ENCODE measurements around the gene MARK3.

The MARK3 gene

DNA sequence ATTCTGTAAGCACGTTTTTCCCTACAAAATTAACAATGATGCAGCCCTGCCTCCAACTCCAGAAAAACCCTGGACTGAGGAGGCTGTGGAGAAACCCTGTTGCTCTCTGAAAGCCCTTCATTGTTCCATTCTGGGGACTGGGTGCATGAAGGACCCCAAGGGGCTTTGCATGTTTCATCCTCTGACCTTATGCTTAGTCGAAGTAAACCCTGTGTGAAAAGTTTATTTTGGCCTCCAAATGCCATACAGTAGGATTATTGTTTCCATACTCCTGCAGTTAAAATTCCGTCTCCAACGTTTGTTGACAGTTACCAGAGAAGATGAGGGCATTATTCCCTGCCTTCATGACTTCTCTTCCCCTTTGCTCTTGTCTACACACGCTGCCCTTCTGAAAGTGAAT lies 91.4 kb downstream of the MARK3 start:
- Histone ChIP-seq H3K4me3 (ENCODE audit: low read depth in 1 of 2, low read length in 2 of 2) (no peak overlapping the region), H3K4me1 (ENCODE audit: insufficient read depth, low read length) (no peaks in the 10 kb centered on the region), H3K27me3 (ENCODE audit: insufficient read depth, low read length, poor library complexity) (no peaks in the 10 kb centered on the region), H3K79me2 (ENCODE audit: insufficient read depth, low read length) (no peaks in the 10 kb centered on the region), H3K9ac (ENCODE audit: low read depth, low read length) (no peak overlapping the region), H4K20me1 (ENCODE audit: insufficient read depth, low read length) (peaks cover 3% of the 10 kb centered on the region; the same call in 1 of the 2 replicates), H2AFZ (ENCODE audit: low read depth, low read length) (no peak overlapping the region), H3K36me3 (ENCODE audit: insufficient read depth, low read length) (peaks cover 64% of the 10 kb centered on the region), H3K9me3 (ENCODE audit: insufficient read depth, low read length, severe bottlenecking) (no peaks in the 10 kb centered on the region), H3K27ac (ENCODE audit: low read length) (no peak overlapping the region), H3K4me2 (ENCODE audit: insufficient read depth, low read length) (no peak overlapping the region)
- DNase-seq, result no peak
- TF ChIP-seq, protein P1, sequence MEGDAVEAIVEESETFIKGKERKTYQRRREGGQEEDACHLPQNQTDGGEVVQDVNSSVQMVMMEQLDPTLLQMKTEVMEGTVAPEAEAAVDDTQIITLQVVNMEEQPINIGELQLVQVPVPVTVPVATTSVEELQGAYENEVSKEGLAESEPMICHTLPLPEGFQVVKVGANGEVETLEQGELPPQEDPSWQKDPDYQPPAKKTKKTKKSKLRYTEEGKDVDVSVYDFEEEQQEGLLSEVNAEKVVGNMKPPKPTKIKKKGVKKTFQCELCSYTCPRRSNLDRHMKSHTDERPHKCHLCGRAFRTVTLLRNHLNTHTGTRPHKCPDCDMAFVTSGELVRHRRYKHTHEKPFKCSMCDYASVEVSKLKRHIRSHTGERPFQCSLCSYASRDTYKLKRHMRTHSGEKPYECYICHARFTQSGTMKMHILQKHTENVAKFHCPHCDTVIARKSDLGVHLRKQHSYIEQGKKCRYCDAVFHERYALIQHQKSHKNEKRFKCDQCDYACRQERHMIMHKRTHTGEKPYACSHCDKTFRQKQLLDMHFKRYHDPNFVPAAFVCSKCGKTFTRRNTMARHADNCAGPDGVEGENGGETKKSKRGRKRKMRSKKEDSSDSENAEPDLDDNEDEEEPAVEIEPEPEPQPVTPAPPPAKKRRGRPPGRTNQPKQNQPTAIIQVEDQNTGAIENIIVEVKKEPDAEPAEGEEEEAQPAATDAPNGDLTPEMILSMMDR (IDR thresholded peaks at IDR 0.05; ENCODE audit: borderline replicate concordance, extremely low read depth, low read length, poor library complexity, severe bottlenecking), result no peak
- TF ChIP-seq EZH2 (IDR thresholded peaks at IDR 0.05; ENCODE audit: borderline replicate concordance, low read depth, low read length, severe bottlenecking), result no peak
- ATAC-seq (ENCODE audit: insufficient read depth, low read depth), result no peak

DNA sequence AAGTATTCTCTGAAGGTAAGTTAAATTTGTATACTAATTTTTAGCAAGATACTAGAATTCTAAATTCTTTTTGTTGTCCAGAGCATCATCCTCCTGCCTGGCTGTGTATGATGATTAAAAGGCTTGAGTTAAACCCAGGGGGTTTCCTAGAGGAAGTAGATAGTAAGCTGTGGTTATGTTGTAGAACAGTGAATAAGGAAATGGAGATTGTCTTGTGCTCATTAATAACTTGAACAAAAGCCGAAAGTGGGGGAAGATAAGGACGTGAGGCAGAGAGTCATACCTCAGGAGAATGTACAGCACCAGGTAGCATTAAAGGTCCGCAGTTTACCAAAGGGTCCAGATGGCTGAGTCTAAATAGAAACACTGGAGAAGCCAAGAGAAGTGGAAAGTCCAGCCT lies 95.4 kb downstream of the MARK3 start:
- ATAC-seq (ENCODE audit: insufficient read depth, low read depth) (no peak), DNase-seq (no peak)
- H3K27ac ChIP-seq (ENCODE audit: low read length), result no peak overlapping the region
- H2AFZ ChIP-seq (ENCODE audit: low read depth, low read length), result no peak overlapping the region
- peaks cover 72% of the 10 kb centered on the region for H3K36me3 ChIP-seq (ENCODE audit: insufficient read depth, low read length)
- H3K79me2 ChIP-seq (ENCODE audit: insufficient read depth, low read length), result no peaks in the 10 kb centered on the region
- TF ChIP-seq EZH2 (IDR thresholded peaks at IDR 0.05; ENCODE audit: borderline replicate concordance, low read depth, low read length, severe bottlenecking), result no peak
- TF ChIP-seq, protein P1 (IDR thresholded peaks at IDR 0.05; ENCODE audit: borderline replicate concordance, extremely low read depth, low read length, poor library complexity, severe bottlenecking), result no peak
- H3K9me3 ChIP-seq (ENCODE audit: insufficient read depth, low read length, severe bottlenecking), result no peaks in the 10 kb centered on the region
- H3K9ac ChIP-seq (ENCODE audit: low read depth, low read length), result no peak overlapping the region
- H3K4me2 ChIP-seq (ENCODE audit: insufficient read depth, low read length), result no peak overlapping the region
- no peak overlapping the region for H3K4me3 ChIP-seq (ENCODE audit: low read depth in 1 of 2, low read length in 2 of 2)
- H3K4me1 ChIP-seq (ENCODE audit: insufficient read depth, low read length), result no peaks in the 10 kb centered on the region
- H3K27me3 ChIP-seq (ENCODE audit: insufficient read depth, low read length, poor library complexity), result no peaks in the 10 kb centered on the region
- no peaks in the 10 kb centered on the region for H4K20me1 ChIP-seq (ENCODE audit: insufficient read depth, low read length)

DNA sequence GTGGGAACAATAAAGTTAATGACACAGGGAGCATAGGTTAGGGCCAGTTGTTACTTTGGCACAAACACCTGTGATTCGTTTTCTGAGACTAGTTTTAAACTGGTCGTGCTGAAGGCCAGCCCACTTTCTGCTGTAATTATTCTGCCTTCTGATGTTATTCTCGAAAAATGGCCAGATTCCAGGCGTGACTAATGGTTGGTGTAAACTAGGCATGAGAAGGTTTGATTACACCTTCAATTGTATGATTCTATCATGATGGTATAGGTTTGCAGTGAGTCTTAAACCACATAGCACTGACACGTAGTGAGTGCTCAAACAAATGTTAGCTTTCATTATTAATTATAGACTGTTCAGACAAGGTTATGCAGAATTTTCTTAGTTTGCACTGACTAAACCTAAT lies 98.4 kb downstream of the MARK3 start:
- H3K27ac ChIP-seq (ENCODE audit: low read length), result no peak overlapping the region
- no peaks in the 10 kb centered on the region for H3K9me3 ChIP-seq (ENCODE audit: insufficient read depth, low read length, severe bottlenecking)
- ATAC-seq (ENCODE audit: insufficient read depth, low read depth) (no peak), DNase-seq (no peak)
- H3K4me1 ChIP-seq (ENCODE audit: insufficient read depth, low read length), result no peaks in the 10 kb centered on the region
- H3K4me3 ChIP-seq (ENCODE audit: low read depth in 1 of 2, low read length in 2 of 2), result no peak overlapping the region
- H3K4me2 ChIP-seq (ENCODE audit: insufficient read depth, low read length), result no peak overlapping the region
- H3K79me2 ChIP-seq (ENCODE audit: insufficient read depth, low read length), result no peaks in the 10 kb centered on the region
- H3K27me3 ChIP-seq (ENCODE audit: insufficient read depth, low read length, poor library complexity), result no peaks in the 10 kb centered on the region
- H3K36me3 ChIP-seq (ENCODE audit: insufficient read depth, low read length), result peaks cover 67% of the 10 kb centered on the region
- no peak overlapping the region for H3K9ac ChIP-seq (ENCODE audit: low read depth, low read length)
- TF ChIP-seq EZH2 (IDR thresholded peaks at IDR 0.05; ENCODE audit: borderline replicate concordance, low read depth, low read length, severe bottlenecking), result no peak
- TF ChIP-seq, protein P1 (IDR thresholded peaks at IDR 0.05; ENCODE audit: borderline replicate concordance, extremely low read depth, low read length, poor library complexity, severe bottlenecking), result no peak
- H4K20me1 ChIP-seq (ENCODE audit: insufficient read depth, low read length), result 0 out of 2 replicates have a peak, but pooled peaks cover 3% of the 10 kb centered on the region
- no peak overlapping the region for H2AFZ ChIP-seq (ENCODE audit: low read depth, low read length)

DNA sequence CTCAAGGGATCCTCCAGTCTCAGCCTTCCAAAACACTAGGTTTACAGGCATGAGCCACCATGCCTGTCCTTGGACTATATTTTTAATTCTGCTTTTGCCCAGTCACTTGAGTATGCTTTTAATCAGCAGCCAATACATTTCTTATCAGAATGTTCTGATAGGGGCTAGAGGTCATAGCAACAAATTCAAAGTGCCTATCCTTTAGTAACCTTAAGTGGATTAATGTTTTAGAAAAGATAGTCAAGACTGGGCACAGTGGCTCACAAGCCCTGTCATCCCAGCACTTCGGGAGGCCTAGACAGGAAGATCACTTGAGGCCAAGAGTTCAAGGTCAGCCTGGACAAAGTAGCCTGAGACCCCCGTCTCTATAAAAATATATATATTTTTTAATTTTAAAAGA lies 100.3 kb downstream of the MARK3 start:
- Histone ChIP-seq H3K36me3 (ENCODE audit: insufficient read depth, low read length) (peaks cover 69% of the 10 kb centered on the region), H3K27me3 (ENCODE audit: insufficient read depth, low read length, poor library complexity) (no peaks in the 10 kb centered on the region), H3K4me3 (ENCODE audit: low read depth in 1 of 2, low read length in 2 of 2) (no peak overlapping the region), H3K9me3 (ENCODE audit: insufficient read depth, low read length, severe bottlenecking) (no peaks in the 10 kb centered on the region), H3K4me1 (ENCODE audit: insufficient read depth, low read length) (no peaks in the 10 kb centered on the region), H3K4me2 (ENCODE audit: insufficient read depth, low read length) (no peak overlapping the region), H3K79me2 (ENCODE audit: insufficient read depth, low read length) (no peaks in the 10 kb centered on the region), H3K9ac (ENCODE audit: low read depth, low read length) (no peak overlapping the region), H4K20me1 (ENCODE audit: insufficient read depth, low read length) (0 out of 2 replicates have a peak, but pooled peaks cover 3% of the 10 kb centered on the region), H2AFZ (ENCODE audit: low read depth, low read length) (no peak overlapping the region), H3K27ac (ENCODE audit: low read length) (no peak overlapping the region)
- TF ChIP-seq, protein P1 (IDR thresholded peaks at IDR 0.05; ENCODE audit: borderline replicate concordance, extremely low read depth, low read length, poor library complexity, severe bottlenecking), result no peak
- no peak for TF ChIP-seq EZH2 (IDR thresholded peaks at IDR 0.05; ENCODE audit: borderline replicate concordance, low read depth, low read length, severe bottlenecking)
- DNase-seq (no peak), ATAC-seq (ENCODE audit: insufficient read depth, low read depth) (no peak)

Measured in DND-41 (cell line).